Muscle layer of duodenum (tissue), 2 donors: ENCODE measurements around the gene MDFI.

ENCODE experiments used
- H3K27ac ChIP-seq: one replicate; pipeline ENCODE4 v1.7.0; 2013; ENCODE audit warnings: mild to moderate bottlenecking, low read length
- H3K27me3 ChIP-seq: one replicate; pipeline ENCODE4 v1.7.0; 2013; ENCODE audit warnings: low read depth, mild to moderate bottlenecking, control low read depth, low read length
- H3K36me3 ChIP-seq, 2 donors: one replicate each; pipeline ENCODE4 v1.7.0; 2013; ENCODE audit warnings: low read length in 2 of 2, control low read depth in 1 of 2, mild to moderate bottlenecking in 1 of 2; ENCODE audit not compliant: insufficient read depth in 2 of 2, control insufficient read depth in 1 of 2
- H3K4me1 ChIP-seq, 2 donors: one replicate each; pipeline ENCODE4 v1.7.0; 2013; ENCODE audit warnings: low read length in 2 of 2, mild to moderate bottlenecking in 2 of 2, control low read depth in 1 of 2, moderate library complexity in 1 of 2; ENCODE audit not compliant: insufficient read depth in 2 of 2, control insufficient read depth in 1 of 2
- H3K4me3 ChIP-seq, 2 donors: one replicate each; pipeline ENCODE4 v1.7.0; 2013; ENCODE audit warnings: low read length in 2 of 2, low read depth in 1 of 2, mild to moderate bottlenecking in 1 of 2
- H3K9me3 ChIP-seq, 2 donors: one replicate each; pipeline ENCODE4 v1.7.0; 2013; ENCODE audit warnings: low read length in 2 of 2, control low read depth in 1 of 2, mild to moderate bottlenecking in 1 of 2; ENCODE audit not compliant: control insufficient read depth in 1 of 2
- donor health status: healthy.

MDFI gene

DNA sequence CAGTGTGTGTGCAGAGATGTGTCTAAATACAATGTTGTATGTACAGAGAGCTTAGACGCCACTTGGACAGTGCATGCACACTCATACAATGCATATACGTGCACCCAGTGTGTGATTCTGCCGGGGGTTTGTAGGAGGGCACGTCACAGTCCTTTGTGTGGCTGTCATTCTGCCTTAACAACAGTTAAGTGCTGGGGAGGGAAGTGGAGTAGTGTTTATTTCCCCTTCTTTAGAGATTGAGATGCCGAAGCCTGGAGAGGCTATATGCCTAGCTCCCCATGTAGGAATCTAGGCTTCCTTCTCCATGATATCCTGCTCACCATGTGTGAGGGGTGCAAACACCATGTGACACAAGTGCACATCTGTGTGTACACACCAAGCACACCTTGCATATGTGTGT lies 38.2 kb downstream of the MDFI start:
- Histone ChIP-seq H3K27ac (no peak overlapping the region), H3K4me3 (no peak overlapping the region), H3K9me3 (no peaks in the 10 kb centered on the region), H3K27me3 (no peaks in the 10 kb centered on the region), H3K4me1 (no peaks in the 10 kb centered on the region), H3K36me3 (no peaks in the 10 kb centered on the region)

- Histone ChIP-seq H3K27me3 (no peaks in the 10 kb centered on the region), H3K9me3 (no peaks in the 10 kb centered on the region), H3K4me3 (no peak overlapping the region), H3K36me3 (no peaks in the 10 kb centered on the region), H3K27ac (no peak overlapping the region), H3K4me1 (peaks cover 0 to 6% of the 10 kb centered on the region in 2 donors)
Measured at GRCh38 chr6:41677124-41677921, 39.1 kb downstream of the MDFI start.

GRCh38 chr6:41678511-41679084 lies 40.3 kb downstream of the MDFI start:
- Histone ChIP-seq H3K36me3 (no peaks in the 10 kb centered on the region), H3K27ac (no peak overlapping the region), H3K27me3 (no peaks in the 10 kb centered on the region), H3K9me3 (no peaks in the 10 kb centered on the region), H3K4me1 (peaks cover 0 to 18% of the 10 kb centered on the region in 2 donors), H3K4me3 (no peak overlapping the region)

DNA sequence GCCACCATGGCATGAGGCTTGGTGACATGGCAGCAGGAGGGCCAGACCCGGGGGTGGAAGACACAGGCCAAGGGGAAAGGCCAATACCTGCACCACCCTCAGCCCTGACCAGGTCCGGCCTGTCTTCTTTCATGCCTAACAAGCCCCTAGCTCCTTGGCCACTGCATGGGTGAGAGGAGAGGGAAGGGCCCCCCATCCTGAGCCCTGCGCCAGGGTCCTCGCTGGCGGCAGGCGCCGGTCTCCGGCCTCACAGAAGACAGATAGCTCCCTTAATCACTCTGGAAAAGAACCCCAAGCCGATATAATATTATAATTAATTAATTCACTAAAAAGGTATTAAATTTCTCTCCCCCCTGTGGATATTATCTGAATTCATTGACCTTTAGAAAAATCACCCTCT lies 41.4 kb downstream of the MDFI start:
- Histone ChIP-seq H3K4me3 (no peak overlapping the region), H3K27me3 (no peaks in the 10 kb centered on the region), H3K36me3 (peaks cover 0 to 7% of the 10 kb centered on the region in 2 donors), H3K4me1 (peaks cover 0 to 23% of the 10 kb centered on the region in 2 donors), H3K27ac (no peak overlapping the region), H3K9me3 (no peaks in the 10 kb centered on the region)

DNA sequence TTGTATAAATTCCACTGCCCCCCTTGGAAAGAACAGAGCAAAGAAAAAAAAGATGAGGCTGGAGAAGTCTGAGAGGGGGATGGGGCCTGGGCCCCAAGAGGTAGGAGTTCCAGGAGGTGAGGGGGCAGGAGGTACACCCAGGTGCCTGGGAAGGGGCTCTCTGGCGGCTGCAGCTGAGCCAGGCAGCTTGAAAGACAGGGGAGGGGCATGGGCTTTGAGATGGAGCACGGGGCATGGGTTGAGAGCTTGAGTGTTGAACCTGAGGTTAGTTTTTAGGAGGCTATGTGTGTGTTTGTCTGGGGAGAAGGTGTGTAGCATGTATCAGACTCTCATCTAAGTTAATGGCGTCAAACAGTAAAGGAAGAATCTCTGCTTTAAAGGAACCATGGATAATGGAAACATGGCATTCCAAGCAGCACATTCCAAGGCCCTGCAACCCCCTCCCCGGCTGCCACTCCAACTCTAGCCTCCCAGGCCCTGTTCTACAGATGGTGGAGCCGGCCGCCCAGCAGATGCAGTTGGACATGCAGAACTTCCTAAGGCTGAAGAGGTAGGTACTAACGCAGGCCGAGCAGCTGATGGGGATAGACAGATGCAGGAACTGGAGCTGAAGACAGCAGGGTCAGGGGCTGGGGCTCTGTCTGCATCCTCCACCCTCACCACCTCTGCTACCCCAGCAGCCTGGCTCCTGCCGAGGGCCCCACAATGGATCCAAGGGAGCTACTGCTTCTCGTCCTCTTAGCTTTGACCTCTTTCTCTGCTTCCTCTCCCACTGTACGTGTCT lies 42.1 kb downstream of the MDFI start:
- H3K4me1 ChIP-seq: peaks cover 0 to 23% of the 10 kb centered on the region in 2 donors
- no peak overlapping the region for H3K4me3 ChIP-seq
- no peaks in the 10 kb centered on the region for H3K27me3 ChIP-seq
- H3K27ac ChIP-seq: no peak overlapping the region
- peaks cover 1 to 14% of the 10 kb centered on the region in 2 donors for H3K36me3 ChIP-seq
- H3K9me3 ChIP-seq: no peaks in the 10 kb centered on the region

DNA sequence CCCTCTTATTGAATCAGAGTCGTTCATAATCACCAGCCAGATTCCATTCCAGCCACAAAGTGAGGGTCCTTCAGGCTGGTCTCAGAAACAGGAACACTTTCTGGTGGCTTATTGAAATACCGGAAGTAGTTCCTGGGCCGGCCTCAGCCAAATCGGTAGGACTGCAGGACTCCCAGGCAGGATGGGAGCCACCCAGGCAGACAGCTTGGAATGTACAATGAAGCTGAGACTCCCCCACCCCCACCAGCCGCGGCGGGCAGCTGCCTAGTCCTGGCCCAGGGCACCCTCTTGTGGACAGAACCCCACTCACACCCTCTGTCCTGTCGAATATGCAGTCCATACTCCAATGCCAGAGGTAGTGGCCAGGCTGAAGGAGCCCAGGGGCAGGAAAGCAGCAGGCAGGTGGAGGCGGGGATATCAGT lies 43.8 kb downstream of the MDFI start:
- peaks cover 0 to 23% of the 10 kb centered on the region in 2 donors for H3K4me1 ChIP-seq
- no peak overlapping the region for H3K27ac ChIP-seq
- peaks cover 13 to 28% of the 10 kb centered on the region in 2 donors for H3K36me3 ChIP-seq
- no peaks in the 10 kb centered on the region for H3K9me3 ChIP-seq
- H3K27me3 ChIP-seq: no peaks in the 10 kb centered on the region
- no peak overlapping the region for H3K4me3 ChIP-seq

- H3K9me3 ChIP-seq: no peaks in the 10 kb centered on the region
- H3K27me3 ChIP-seq: no peaks in the 10 kb centered on the region
- H3K4me1 ChIP-seq: peaks cover 0 to 23% of the 10 kb centered on the region in 2 donors
- H3K4me3 ChIP-seq: peak overlapping the region; percentile 53 to 66
- H3K27ac ChIP-seq: no peak overlapping the region
- peaks cover 17 to 34% of the 10 kb centered on the region in 2 donors for H3K36me3 ChIP-seq
Measured at GRCh38 chr6:41682497-41683272, 44.4 kb downstream of the MDFI start.

DNA sequence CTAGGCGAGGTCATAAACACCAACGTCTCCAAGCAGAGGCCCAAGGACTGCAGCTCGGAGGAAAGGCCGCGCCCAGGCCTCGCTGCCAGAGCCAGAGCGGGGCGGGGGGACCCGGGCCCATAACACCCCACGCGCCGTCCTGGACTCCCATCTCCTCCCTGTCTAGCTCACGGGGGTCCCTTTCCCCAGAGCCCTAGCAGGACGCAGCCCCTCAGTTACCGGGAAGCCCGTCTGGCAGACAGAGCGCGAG lies 44.9 kb downstream of the MDFI start:
- Histone ChIP-seq H3K4me3 (peak overlapping the region; percentile 53 to 66), H3K9me3 (no peaks in the 10 kb centered on the region), H3K4me1 (peaks cover 0 to 27% of the 10 kb centered on the region in 2 donors), H3K27ac (no peak overlapping the region), H3K27me3 (no peaks in the 10 kb centered on the region), H3K36me3 (peaks cover 17 to 39% of the 10 kb centered on the region in 2 donors)

- Histone ChIP-seq H3K9me3 (no peaks in the 10 kb centered on the region), H3K36me3 (peaks cover 17 to 39% of the 10 kb centered on the region in 2 donors), H3K27ac (no peak overlapping the region), H3K4me3 (peak overlapping the region; percentile 53 to 66), H3K4me1 (peaks cover 0 to 30% of the 10 kb centered on the region in 2 donors), H3K27me3 (no peaks in the 10 kb centered on the region)
Measured at GRCh38 chr6:41683523-41684310, 45.4 kb downstream of the MDFI start.

DNA sequence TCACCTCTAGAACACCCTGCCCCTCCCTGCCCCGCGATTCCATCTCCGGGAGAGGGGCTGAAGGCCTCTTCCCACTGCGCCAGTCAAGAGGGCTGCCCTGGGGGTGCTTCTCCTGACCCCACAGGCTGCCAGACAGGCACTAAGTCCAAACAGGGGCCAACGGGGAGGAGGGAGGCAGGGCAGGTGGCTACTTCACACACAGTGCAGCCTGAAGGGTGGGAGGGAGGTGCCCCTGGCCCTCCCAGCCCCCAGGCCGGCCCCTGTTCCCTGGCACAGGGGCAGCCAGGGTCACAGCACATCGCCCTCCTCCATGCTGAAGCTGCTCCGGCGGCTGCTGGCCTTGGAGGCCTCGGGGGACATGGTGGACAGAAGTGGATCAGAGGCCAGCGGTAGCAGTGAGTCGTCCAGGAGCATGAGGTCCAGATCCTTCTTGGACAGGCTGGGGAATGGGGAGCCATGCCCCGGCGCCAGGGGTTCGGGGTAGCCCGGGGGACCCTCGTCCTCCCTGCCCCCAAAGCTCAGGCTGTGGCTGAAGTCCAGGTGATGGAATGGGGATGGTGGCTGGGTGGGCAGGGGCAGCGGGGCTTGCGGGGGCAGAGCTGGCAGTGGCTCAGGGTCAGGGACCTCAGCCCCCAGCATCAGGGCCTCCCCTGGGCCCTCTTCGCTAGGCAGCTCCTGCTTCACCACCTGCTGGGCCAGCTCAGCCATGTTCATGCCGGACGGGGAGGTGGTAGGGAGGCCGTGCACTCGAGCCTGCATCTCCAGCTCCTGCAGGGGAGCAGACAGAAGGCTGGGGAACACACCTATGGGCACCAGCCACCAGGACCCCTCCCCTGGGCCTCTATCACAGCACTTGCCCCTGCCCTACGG lies 46.3 kb downstream of the MDFI start:
- Histone ChIP-seq H3K27ac (no peak overlapping the region), H3K9me3 (no peaks in the 10 kb centered on the region), H3K4me1 (peaks cover 0 to 38% of the 10 kb centered on the region in 2 donors), H3K4me3 (no peak overlapping the region), H3K36me3 (peaks cover 25 to 44% of the 10 kb centered on the region in 2 donors), H3K27me3 (no peaks in the 10 kb centered on the region)
